ENCODE measurements around the gene ARMH1. TPM values are rescaled to one million over a fixed set of nuclear protein-coding genes. Genes with fewer than 3 reads are reported as not detected.

Gene ARMH1
- total RNA-seq, 1 experiment from 2014 or later, result 0.37 TPM

Other genes with a start within 250 kb of the ARMH1 start
- gene TMEM53, start 233 bp upstream of the ARMH1 start, total RNA-seq (2014; rRNA removed; shearing (Covaris generic)), result 12.7 and 17.0 TPM in 2 replicates
- not detected in 2 replicates for gene RNU5D-1, start 56.5 kb downstream of the ARMH1 start, total RNA-seq (2014; rRNA removed; shearing (Covaris generic))
- 86.9 and 127 TPM in 2 replicates for gene KIF2C, start 65.1 kb downstream of the ARMH1 start, total RNA-seq (2014; rRNA removed; shearing (Covaris generic))
- gene RPS8, start 100.8 kb downstream of the ARMH1 start, total RNA-seq (2014; rRNA removed; shearing (Covaris generic)), result 1,381 and 1,646 TPM in 2 replicates
- 0.05 and 0.57 TPM in 2 replicates for gene BEST4, start 113.5 kb downstream of the ARMH1 start, total RNA-seq (2014; rRNA removed; shearing (Covaris generic))
- 8.0 and 9.5 TPM in 2 replicates for gene PLK3, start 125.7 kb downstream of the ARMH1 start, total RNA-seq (2014; rRNA removed; shearing (Covaris generic))
- 1.4 TPM in 1 of 2 replicates, not detected in the other for gene DYNLT4, start 132.6 kb downstream of the ARMH1 start, total RNA-seq (2014; rRNA removed; shearing (Covaris generic))
- 1.2 and 4.3 TPM in 2 replicates for gene BTBD19, start 133.8 kb downstream of the ARMH1 start, total RNA-seq (2014; rRNA removed; shearing (Covaris generic))
- gene PTCH2, start 168.5 kb downstream of the ARMH1 start, total RNA-seq (2014; rRNA removed; shearing (Covaris generic)), result 0.17 TPM in 1 of 2 replicates, not detected in the other